Kidney epithelial cell (primary cell): ENCODE measurements around the gene SH3GL2. TPM values are rescaled to one million over a fixed set of nuclear protein-coding genes. Genes with fewer than 3 reads are reported as not detected.

Source experiments
- DNase-seq: peaks from one replicate; pipeline ENCODE4 v3.0.0-alpha.2; 2010; ENCODE audit warnings: low read depth
- H3K27me3 ChIP-seq: 2 replicates; pipeline ENCODE4 v1.6.0; 2011; ENCODE audit warnings: low read length; ENCODE audit not compliant: control insufficient read depth, insufficient read depth
- H3K36me3 ChIP-seq: 2 replicates; pipeline ENCODE4 v1.5.1; 2011; ENCODE audit warnings: low read length; ENCODE audit not compliant: control insufficient read depth, insufficient read depth
- H3K4me3 ChIP-seq: 2 replicates; pipeline ENCODE4 v1.5.1; 2011; ENCODE audit warnings: low read depth, mild to moderate bottlenecking, control low read depth, low read length
- total RNA-seq: library from RNA; depleted of rRNA; stranded (reverse); fragments of >200 nt; gene quantifications from 2 replicates; pipeline ENCODE4 v1.2.3, GENCODE V29; 2015
- TF ChIP-seq, protein P1 (sequence below): IDR thresholded peaks from 2 replicates; pipeline ENCODE4 v1.5.1; 2011; ENCODE audit warnings: mild to moderate bottlenecking, moderate library complexity, low read length, control low read depth, inconsistent platforms; ENCODE audit not compliant: insufficient read depth, poor library complexity, severe bottlenecking

SH3GL2 gene
- total RNA-seq, 1 donor from 2014 or later = 3.5 TPM

DNA sequence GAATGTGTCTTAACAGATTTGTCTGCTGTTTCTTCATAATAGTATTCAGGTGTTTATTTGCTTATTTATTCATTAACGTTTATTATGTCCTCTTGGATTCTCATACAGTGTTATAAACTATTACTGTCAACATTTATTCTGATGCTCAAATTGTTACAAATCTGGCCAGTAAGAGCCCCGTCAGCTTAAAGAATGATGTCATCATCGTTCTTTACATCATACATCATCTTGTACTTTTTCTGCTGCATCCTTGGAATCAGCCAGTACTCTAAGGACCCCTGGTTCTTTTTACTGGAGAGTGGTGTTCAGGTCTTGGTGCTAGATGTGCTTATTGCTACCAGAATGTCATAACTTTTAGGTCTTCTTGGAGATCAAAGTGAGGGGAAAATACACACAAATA, 86.6 kb downstream of the SH3GL2 start:
- TF ChIP-seq, protein P1, sequence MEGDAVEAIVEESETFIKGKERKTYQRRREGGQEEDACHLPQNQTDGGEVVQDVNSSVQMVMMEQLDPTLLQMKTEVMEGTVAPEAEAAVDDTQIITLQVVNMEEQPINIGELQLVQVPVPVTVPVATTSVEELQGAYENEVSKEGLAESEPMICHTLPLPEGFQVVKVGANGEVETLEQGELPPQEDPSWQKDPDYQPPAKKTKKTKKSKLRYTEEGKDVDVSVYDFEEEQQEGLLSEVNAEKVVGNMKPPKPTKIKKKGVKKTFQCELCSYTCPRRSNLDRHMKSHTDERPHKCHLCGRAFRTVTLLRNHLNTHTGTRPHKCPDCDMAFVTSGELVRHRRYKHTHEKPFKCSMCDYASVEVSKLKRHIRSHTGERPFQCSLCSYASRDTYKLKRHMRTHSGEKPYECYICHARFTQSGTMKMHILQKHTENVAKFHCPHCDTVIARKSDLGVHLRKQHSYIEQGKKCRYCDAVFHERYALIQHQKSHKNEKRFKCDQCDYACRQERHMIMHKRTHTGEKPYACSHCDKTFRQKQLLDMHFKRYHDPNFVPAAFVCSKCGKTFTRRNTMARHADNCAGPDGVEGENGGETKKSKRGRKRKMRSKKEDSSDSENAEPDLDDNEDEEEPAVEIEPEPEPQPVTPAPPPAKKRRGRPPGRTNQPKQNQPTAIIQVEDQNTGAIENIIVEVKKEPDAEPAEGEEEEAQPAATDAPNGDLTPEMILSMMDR = no peak
- H3K27me3 ChIP-seq = no peaks in the 10 kb centered on the region
- no peaks in the 10 kb centered on the region for H3K36me3 ChIP-seq
- H3K4me3 ChIP-seq = no peak overlapping the region
- DNase-seq = no peak

- H3K36me3 ChIP-seq = no peaks in the 10 kb centered on the region
- TF ChIP-seq, protein P1 = no peak
- H3K4me3 ChIP-seq = no peak overlapping the region
- no peaks in the 10 kb centered on the region for H3K27me3 ChIP-seq
- no peak for DNase-seq
Measured at GRCh38 chr9:17669206-17669605, 90.3 kb downstream of the SH3GL2 start.

- TF ChIP-seq, protein P1 = no peak
- H3K36me3 ChIP-seq = no peaks in the 10 kb centered on the region
Measured at GRCh38 chr9:17682684-17683083, 103.8 kb downstream of the SH3GL2 start.

DNA sequence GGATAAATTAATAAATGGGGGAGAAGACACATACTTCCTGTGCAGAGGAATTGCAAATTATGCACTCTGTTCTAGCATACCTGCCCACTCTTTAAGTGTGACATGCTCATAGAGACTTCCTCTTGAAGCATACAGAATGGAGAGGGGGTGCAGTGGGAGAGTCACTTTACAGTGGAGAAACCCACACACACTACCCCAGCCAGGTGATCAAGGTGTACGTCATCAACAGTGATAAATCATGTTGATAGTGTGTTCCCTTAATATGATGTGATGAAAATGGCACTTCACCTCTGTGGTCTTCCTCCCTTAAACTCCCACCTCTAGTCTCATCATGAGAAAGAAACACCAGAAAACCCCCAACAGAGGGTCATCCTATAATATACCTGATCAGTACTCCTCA, 110.0 kb downstream of the SH3GL2 start:
- H3K4me3 ChIP-seq = no peak overlapping the region
- no peaks in the 10 kb centered on the region for H3K36me3 ChIP-seq
- TF ChIP-seq, protein P1 = no peak
- no peaks in the 10 kb centered on the region for H3K27me3 ChIP-seq
- DNase-seq = no peak

More at GRCh38 chr9:17682684-17683083, 103.8 kb downstream of the SH3GL2 start:
- Histone ChIP-seq H3K4me3 (no peak overlapping the region), H3K27me3 (no peaks in the 10 kb centered on the region)
- no peak for DNase-seq

DNA sequence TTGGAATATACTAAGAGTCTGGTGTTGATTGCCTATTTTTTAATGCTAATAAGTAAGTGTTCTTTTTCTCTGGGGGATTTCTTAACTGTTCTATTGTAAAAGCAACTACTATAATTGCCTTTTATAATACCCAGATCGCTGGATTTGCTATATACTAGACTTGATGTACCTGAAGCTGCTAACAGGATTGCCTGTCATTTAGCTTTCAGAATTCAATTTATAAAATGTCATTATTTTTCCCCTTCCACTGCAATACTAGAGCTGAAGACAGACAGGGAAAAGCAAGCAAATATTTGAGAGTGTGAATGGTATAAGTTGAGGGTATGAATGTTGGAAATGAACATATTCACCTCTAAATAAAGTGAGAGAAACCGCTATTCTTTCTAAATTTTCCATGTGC, 115.5 kb downstream of the SH3GL2 start:
- TF ChIP-seq, protein P1 = no peak
- H3K4me3 ChIP-seq = no peak overlapping the region
- no peak for DNase-seq
- no peaks in the 10 kb centered on the region for H3K27me3 ChIP-seq
- H3K36me3 ChIP-seq = no peaks in the 10 kb centered on the region

DNA sequence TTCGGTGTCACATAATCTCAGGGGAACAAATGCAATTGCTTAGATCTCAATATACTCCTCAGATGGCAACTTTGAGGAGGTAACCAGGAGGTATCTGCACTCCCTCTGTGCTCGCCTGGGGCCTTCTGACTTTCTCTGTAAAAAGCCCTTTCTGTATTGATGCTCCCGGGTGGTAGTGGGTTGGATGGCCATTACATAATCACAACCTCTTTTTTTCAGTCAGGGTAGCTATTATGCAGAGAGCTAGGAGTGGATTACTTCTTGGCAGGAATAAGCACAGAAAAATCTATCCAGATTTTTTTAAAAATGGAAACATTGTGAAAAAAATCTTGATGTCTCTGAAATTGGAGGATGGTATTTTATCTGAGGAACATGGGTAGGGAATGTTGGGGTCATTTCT, 116.6 kb downstream of the SH3GL2 start:
- TF ChIP-seq, protein P1 = no peak
- DNase-seq = no peak
- Histone ChIP-seq H3K36me3 (no peaks in the 10 kb centered on the region), H3K27me3 (no peaks in the 10 kb centered on the region), H3K4me3 (no peak overlapping the region)
